Epithelial cell of esophagus (primary cell): ENCODE results near the gene NOL8.

Source experiments
- DNase-seq: peaks from one replicate; pipeline ENCODE4 v3.0.0; 2010; ENCODE audit warnings: low read depth
- H3K4me3 ChIP-seq: 2 replicates; pipeline ENCODE4 v1.5.1; 2011; ENCODE audit warnings: mild to moderate bottlenecking, low read length, control low read depth
- TF ChIP-seq, protein P1 (sequence below): IDR thresholded peaks from 2 replicates; pipeline ENCODE4 v1.5.1; 2011; ENCODE audit warnings: low read depth, mild to moderate bottlenecking, low read length, control low read depth, inconsistent platforms; ENCODE audit not compliant: insufficient read depth; ENCODE audit errors: missing control alignments

NOL8 gene

GRCh38 chr9:92276331-92277032 lies 48.7 kb downstream of the NOL8 start:
- no peak overlapping the region for H3K4me3 ChIP-seq
- TF ChIP-seq, protein P1, sequence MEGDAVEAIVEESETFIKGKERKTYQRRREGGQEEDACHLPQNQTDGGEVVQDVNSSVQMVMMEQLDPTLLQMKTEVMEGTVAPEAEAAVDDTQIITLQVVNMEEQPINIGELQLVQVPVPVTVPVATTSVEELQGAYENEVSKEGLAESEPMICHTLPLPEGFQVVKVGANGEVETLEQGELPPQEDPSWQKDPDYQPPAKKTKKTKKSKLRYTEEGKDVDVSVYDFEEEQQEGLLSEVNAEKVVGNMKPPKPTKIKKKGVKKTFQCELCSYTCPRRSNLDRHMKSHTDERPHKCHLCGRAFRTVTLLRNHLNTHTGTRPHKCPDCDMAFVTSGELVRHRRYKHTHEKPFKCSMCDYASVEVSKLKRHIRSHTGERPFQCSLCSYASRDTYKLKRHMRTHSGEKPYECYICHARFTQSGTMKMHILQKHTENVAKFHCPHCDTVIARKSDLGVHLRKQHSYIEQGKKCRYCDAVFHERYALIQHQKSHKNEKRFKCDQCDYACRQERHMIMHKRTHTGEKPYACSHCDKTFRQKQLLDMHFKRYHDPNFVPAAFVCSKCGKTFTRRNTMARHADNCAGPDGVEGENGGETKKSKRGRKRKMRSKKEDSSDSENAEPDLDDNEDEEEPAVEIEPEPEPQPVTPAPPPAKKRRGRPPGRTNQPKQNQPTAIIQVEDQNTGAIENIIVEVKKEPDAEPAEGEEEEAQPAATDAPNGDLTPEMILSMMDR: no peak
- peak; percentile 26 for DNase-seq

GRCh38 chr9:92275541-92275940 lies 49.6 kb downstream of the NOL8 start:
- peak; percentile 39 for DNase-seq
- no peak overlapping the region for H3K4me3 ChIP-seq
- TF ChIP-seq, protein P1: no peak

- TF ChIP-seq, protein P1: no peak
- no peak for DNase-seq
- no peak overlapping the region for H3K4me3 ChIP-seq
Measured at GRCh38 chr9:92270511-92270910, 54.6 kb downstream of the NOL8 start.

- no peak overlapping the region for H3K4me3 ChIP-seq
- TF ChIP-seq, protein P1: no peak
- no peak for DNase-seq
Measured at GRCh38 chr9:92266486-92266885, 58.7 kb downstream of the NOL8 start.

GRCh38 chr9:92265154-92265553 lies 60.0 kb downstream of the NOL8 start:
- TF ChIP-seq, protein P1: no peak
- no peak overlapping the region for H3K4me3 ChIP-seq
- DNase-seq: peak; percentile 43

DNA sequence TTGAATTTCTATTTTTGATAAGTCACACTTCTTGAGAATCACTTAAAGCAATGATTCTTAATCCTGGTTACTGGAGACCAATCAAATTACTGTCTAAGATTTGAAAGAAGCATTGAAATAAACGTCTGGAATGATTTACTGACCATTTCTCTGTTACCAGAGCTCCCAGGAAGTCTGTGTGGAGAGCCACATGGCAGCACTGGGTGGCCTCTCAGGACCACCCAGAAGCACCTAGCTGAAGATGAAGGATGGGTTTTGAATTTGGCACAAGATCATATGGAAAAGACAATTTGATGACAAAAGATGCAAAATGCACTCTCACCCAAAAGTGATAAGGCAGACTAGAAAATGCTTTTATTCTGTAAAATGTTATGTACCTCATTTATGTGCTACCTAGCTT lies 62.0 kb downstream of the NOL8 start:
- TF ChIP-seq, protein P1: no peak
- no peak overlapping the region for H3K4me3 ChIP-seq
- DNase-seq: no peak

GRCh38 chr9:92257327-92257726 lies 67.8 kb downstream of the NOL8 start:
- no peak for DNase-seq
- no peak overlapping the region for H3K4me3 ChIP-seq
- TF ChIP-seq, protein P1: no peak
